Adrenal gland (tissue), 5 donors: ENCODE data around the gene TFG.

Experiments
- CTCF ChIP-seq, 6 experiments: fragments of 450-650 bp in 4 of 6; fragments of 200-600 bp in 2 of 6; sonication (generic) in 1 of 6; IDR thresholded peaks; 1 replicate in 5 of 6; 2 replicates in 1 of 6; pipeline versions ENCODE4 v1.5.1 to v1.8.0; 2016 to 2021; ENCODE audit warnings: antibody characterized with exemption in 6 of 6, mild to moderate bottlenecking in 2 of 6, moderate library complexity in 1 of 6
- POLR2A ChIP-seq, 2 donors: fragments of 450-650 bp; IDR thresholded peaks; one replicate each; pipeline ENCODE4 v1.6.1; 2017; ENCODE audit warnings: antibody characterized with exemption in 2 of 2, mild to moderate bottlenecking in 2 of 2, moderate library complexity in 1 of 2
- donor health status: DM: no; HTN: no; CAD: no.

- TF ChIP-seq CTCF (IDR thresholded peaks at IDR 0.05) = no peak
- no peak for TF ChIP-seq POLR2A (IDR thresholded peaks at IDR 0.05)
Observed at GRCh38 chr3:100766069-100766468, 56.8 kb downstream of the TFG start.
